Panc1 (cell line): Measurements from ENCODE around the gene PALB2. TPM values are rescaled to one million over a fixed set of nuclear protein-coding genes. Genes with fewer than 3 reads are reported as not detected.

Experiments
- ATAC-seq: fragments of 200-7000 bp; cut with Tn5 transposase; 2 replicates; pipeline ENCODE4 v1.9.1; 2020; ENCODE audit warnings: mild to moderate bottlenecking, moderate library complexity
- BruUV-seq: library from RNA; stranded (reverse); fragments of 400-500 nt; replicated peaks from 2 replicates; lab custom pipeline; 2021; lab: Mats Ljungman, UMichigan
- CTCF ChIA-PET: fragments of 300-600 bp; sonication (Branson Sonifier 250); formaldehyde crosslinking; loops from one replicate; lab custom pipeline; 2022; ENCODE audit warnings: antibody characterized with exemption; lab: Charles Lee
- POLR2A ChIA-PET: fragments of 300-600 bp; sonication (Branson Sonifier 250); formaldehyde crosslinking; loops from one replicate; lab custom pipeline; 2022; ENCODE audit warnings: antibody characterized with exemption; lab: Charles Lee
- DNase-seq: peaks from one replicate; pipeline ENCODE4 v3.0.0-alpha.2; 2010; ENCODE audit warnings: low read depth, low spot score
- H3K27ac ChIP-seq: 2 replicates; pipeline ENCODE4 v1.5.1; 2011; ENCODE audit warnings: mild to moderate bottlenecking, low read length, inconsistent platforms
- H3K27me3 ChIP-seq: fragments of 200-500 bp; sonication (Bioruptor generic); 2 replicates; pipeline ENCODE4 v1.6.0; 2014; ENCODE audit warnings: low read length, inconsistent platforms; ENCODE audit not compliant: control insufficient read depth, insufficient read depth
- H3K36me3 ChIP-seq: fragments of 200-500 bp; sonication (Bioruptor generic); 2 replicates; pipeline ENCODE4 v1.5.1; 2014; ENCODE audit warnings: inconsistent platforms, mild to moderate bottlenecking, low read length, moderate library complexity; ENCODE audit not compliant: control insufficient read depth, insufficient read depth
- H3K4me1 ChIP-seq: 2 replicates; pipeline ENCODE4 v1.5.1; 2011; ENCODE audit warnings: inconsistent platforms, mild to moderate bottlenecking, low read length, moderate library complexity; ENCODE audit not compliant: control insufficient read depth, insufficient read depth
- H3K4me3 ChIP-seq, 2 experiments: 2 replicates each; pipeline ENCODE4 v1.5.1; 2011 to 2012; ENCODE audit warnings: low read depth in 2 of 2, low read length in 2 of 2, mild to moderate bottlenecking in 2 of 2, inconsistent platforms in 1 of 2, moderate library complexity in 1 of 2
- H3K9me3 ChIP-seq: fragments of 200-500 bp; sonication (Bioruptor generic); 2 replicates; pipeline ENCODE4 v1.5.1; 2014; ENCODE audit warnings: low read depth, mild to moderate bottlenecking, inconsistent platforms, low read length, moderate library complexity; ENCODE audit not compliant: control insufficient read depth, insufficient read depth
- CTCF ChIP-seq: fragments of 450-650 bp; IDR thresholded peaks from 2 replicates; pipeline ENCODE4 v1.5.1; 2017; ENCODE audit warnings: mild to moderate bottlenecking
- POLR2AphosphoS5 ChIP-seq: IDR thresholded peaks from 2 replicates; pipeline ENCODE4 v1.6.1; 2012; ENCODE audit warnings: mild to moderate bottlenecking, low read depth, low read length, moderate library complexity
- REST ChIP-seq, 2 experiments: IDR thresholded peaks; 2 replicates each; pipeline ENCODE4 v1.6.1; 2011 to 2012; ENCODE audit warnings: low read depth in 2 of 2, control low read depth in 1 of 2, low read length in 1 of 2, mild to moderate bottlenecking in 1 of 2, moderate library complexity in 1 of 2; ENCODE audit not compliant: insufficient read depth in 1 of 2
- SIN3A ChIP-seq: IDR thresholded peaks from 2 replicates; pipeline ENCODE4 v1.6.1; 2012; ENCODE audit warnings: low read depth, mild to moderate bottlenecking, low read length, moderate library complexity, borderline replicate concordance; ENCODE audit not compliant: insufficient read depth
- TCF7L2 ChIP-seq: IDR thresholded peaks from 2 replicates; pipeline ENCODE4 v1.6.1; 2011; ENCODE audit warnings: mild to moderate bottlenecking, low read depth, low read length, inconsistent platforms
- in situ Hi-C: cut with HindIII; loops from 2 replicates; pipeline ENCODE4 v1.10.0; 2016; ENCODE audit warnings: low sequenced_read_pairs, low pct_unique_long_range_greater_than_20kb
- intact Hi-C: fragments of 100-400 bp; cut with micrococcal nuclease; formaldehyde crosslinking; loops from one replicate; pipeline ENCODE4 v1.10.0; 2022; ENCODE audit not compliant: unreplicated experiment
- total RNA-seq: library from RNA; stranded (reverse); gene quantifications from one replicate; pipeline ENCODE4 v1.2.1, GENCODE V29; 2021; ENCODE audit not compliant: unreplicated experiment

Gene PALB2
- total RNA-seq, 1 experiment from 2014 or later, result 21.7 TPM

GRCh38 chr16:23595951-23596720 is 45.0 kb downstream of the PALB2 start, which contains the start of gene NDUFAB1:
Gene NDUFAB1, minus strand, starts transcription at chr16:23596316. Its CDS starts 26 bp downstream, at chr16:23596290.
- intact Hi-C loops, result no loop called here
- TF ChIP-seq REST (IDR thresholded peaks at IDR 0.05; ENCODE audit: insufficient read depth in 1 of 2, low read depth in 2 of 2, low read length in 1 of 2) (no peak), CTCF (peak; percentile 100), POLR2AphosphoS5 (peak; percentile 83), SIN3A (peak; percentile 58; the same call in 1 of the 2 replicates), TCF7L2 (peak; percentile 36; the same call in 1 of the 2 replicates)
- no TSS peak for BruUV-seq
- Histone ChIP-seq H3K36me3 (peaks cover 7% of the 10 kb centered on the region), H3K9me3 (no peaks in the 10 kb centered on the region), H3K27me3 (no peaks in the 10 kb centered on the region), H3K27ac (peak within 1 kb of the TSS; percentile 87), H3K4me3 (peak within 1 kb of the TSS; percentile 92 to 94), H3K4me1 (0 out of 2 replicates have a peak, but pooled peaks cover 3% of the 10 kb centered on the region)
- peak; percentile 63 for DNase-seq
- in situ Hi-C loops, result no loop called here
- POLR2A ChIA-PET, result interaction anchor here (0.6 kb wide), 1 partner anchor 59 kb away, joined by 4 read pairs; no protein-coding TSS in a partner anchor
- peak; percentile 99 for ATAC-seq
- CTCF ChIA-PET, result interaction anchor here (0.7 to 1.1 kb wide), 4 partner anchors 17 to 39 kb away, joined by 3 to 7 read pairs (median 3); partner anchors contain the start of gene UBFD1

GRCh38 chr16:23595246-23595950 is 45.7 kb downstream of the PALB2 start:
- peak; percentile 34 for ATAC-seq
- intact Hi-C loops (no loop called here), in situ Hi-C loops (no loop called here)
- BruUV-seq, result TSS peak; percentile 75
- Histone ChIP-seq H3K4me1 (0 out of 2 replicates have a peak, but pooled peaks cover 3% of the 10 kb centered on the region), H3K4me3 (peak overlapping the region; percentile 92 to 94), H3K36me3 (peaks cover 7% of the 10 kb centered on the region), H3K27ac (peak overlapping the region; percentile 87), H3K9me3 (no peaks in the 10 kb centered on the region), H3K27me3 (no peaks in the 10 kb centered on the region)
- ChIA-PET CTCF (no interaction called here), POLR2A (no interaction called here)
- no peak for DNase-seq
- no peak for TF ChIP-seq REST (IDR thresholded peaks at IDR 0.05; ENCODE audit: insufficient read depth in 1 of 2, low read depth in 2 of 2, low read length in 1 of 2)
